LNCaP clone FGC (cell line): ENCODE results near the gene RADIL.

Source experiments
- DNase-seq: peaks from one replicate; pipeline ENCODE4 v3.0.0-alpha.2; 2011; ENCODE audit warnings: low read depth
- H3K4me3 ChIP-seq: 2 replicates; pipeline ENCODE4 v1.5.1; 2011; ENCODE audit warnings: mild to moderate bottlenecking, low read depth, low read length, control low read depth
- CTCF ChIP-seq: IDR thresholded peaks from 2 replicates; pipeline ENCODE4 v1.5.1; 2012; ENCODE audit warnings: mild to moderate bottlenecking; ENCODE audit not compliant: control insufficient read depth, insufficient read depth; ENCODE audit errors: extremely low read depth

RADIL gene

GRCh38 chr7:4815609-4816418 is 67.7 kb downstream of the RADIL start:
- no peak for TF ChIP-seq CTCF
- no peak for DNase-seq
- H3K4me3 ChIP-seq: no peak overlapping the region

GRCh38 chr7:4815121-4815520 is 68.4 kb downstream of the RADIL start:
- no peak for DNase-seq
- no peak for TF ChIP-seq CTCF
- no peak overlapping the region for H3K4me3 ChIP-seq

GRCh38 chr7:4814433-4814832 is 69.1 kb downstream of the RADIL start:
- no peak for TF ChIP-seq CTCF
- H3K4me3 ChIP-seq: no peak overlapping the region
- DNase-seq: no peak

GRCh38 chr7:4809666-4810065 is 73.8 kb downstream of the RADIL start:
- no peak overlapping the region for H3K4me3 ChIP-seq
- TF ChIP-seq CTCF: no peak
- no peak for DNase-seq

GRCh38 chr7:4809091-4809591 is 74.4 kb downstream of the RADIL start:
- DNase-seq: no peak
- TF ChIP-seq CTCF: no peak
- H3K4me3 ChIP-seq: no peak overlapping the region

GRCh38 chr7:4808565-4808964 is 75.0 kb downstream of the RADIL start:
- H3K4me3 ChIP-seq: no peak overlapping the region
- DNase-seq: no peak
- TF ChIP-seq CTCF: no peak

- H3K4me3 ChIP-seq: no peak overlapping the region
- no peak for TF ChIP-seq CTCF
- no peak for DNase-seq
These were observed 75.5 kb downstream of the RADIL start for GRCh38 chr7:4808026-4808425.
